Activated T-helper 1 cell treated with anti-CD3 and anti-CD28 coated beads, Interleukin-12 subunit alpha, Interleukin-12 subunit beta, Interleukin-2, Interleukin-4 antibody, amounts not matched to agents 30 ng/mL and 10 ng/mL and 1 ng/mL, durations not matched to agents 14 hours and 24 hours and 36 hours (primary cell): ENCODE results near the gene ANKRD11. TPM values are rescaled to one million over a fixed set of nuclear protein-coding genes. Genes with fewer than 3 reads are reported as not detected.
"Not testable (repeated sequence)": the region's sequence is repeated elsewhere in the genome, so short reads cannot be mapped to it uniquely, and the experiment has no call there.

Experiments
- DNase-seq: peaks from one replicate; pipeline ENCODE4 v3.0.0; 2021; ENCODE audit warnings: low spot score
- H3K27ac Mint-ChIP-seq: one replicate; pipeline ENCODE4 v1.8.0; 2021; ENCODE audit warnings: mild to moderate bottlenecking, mixed read lengths
- H3K27me3 Mint-ChIP-seq: one replicate; pipeline ENCODE4 v1.8.0; 2022; ENCODE audit warnings: mild to moderate bottlenecking, moderate library complexity, mixed read lengths; ENCODE audit not compliant: insufficient read depth
- H3K36me3 Mint-ChIP-seq: one replicate; pipeline ENCODE4 v1.8.0; 2021; ENCODE audit warnings: low read depth, mixed read lengths
- H3K4me1 Mint-ChIP-seq: one replicate; pipeline ENCODE4 v1.8.0; 2021; ENCODE audit warnings: low read depth, mixed read lengths
- H3K4me3 Mint-ChIP-seq: one replicate; pipeline ENCODE4 v1.8.0; 2021; ENCODE audit warnings: mild to moderate bottlenecking, moderate library complexity, mixed read lengths
- H3K9me3 Mint-ChIP-seq: one replicate; pipeline ENCODE4 v1.8.0; 2021; ENCODE audit warnings: mixed read lengths
- intact Hi-C: fragments of 100-400 bp; cut with micrococcal nuclease; formaldehyde crosslinking; loops from one replicate; pipeline ENCODE4 v1.15.1; 2024
- total RNA-seq: library from RNA; stranded (reverse); gene quantifications from 2 replicates; pipeline ENCODE4 v1.2.3, GENCODE V29; 2022

ANKRD11 gene
- total RNA-seq, 1 donor from 2014 or later: 176 TPM

GRCh38 chr16:89329830-89330176, 160.6 kb downstream of the ANKRD11 start:
- H3K9me3 Mint-ChIP-seq, H3K36me3 Mint-ChIP-seq, DNase-seq, H3K27me3 Mint-ChIP-seq: not testable (repeated sequence)
- intact Hi-C loops: loop anchor here (5.0 kb wide), 1 partner anchor 112 kb away; no protein-coding TSS in a partner anchor
- Mint-ChIP-seq H3K4me1 (peaks cover 76% of the 10 kb centered on the region), H3K27ac (peak overlapping the region; percentile 44), H3K4me3 (peak overlapping the region; percentile 42)

DNA sequence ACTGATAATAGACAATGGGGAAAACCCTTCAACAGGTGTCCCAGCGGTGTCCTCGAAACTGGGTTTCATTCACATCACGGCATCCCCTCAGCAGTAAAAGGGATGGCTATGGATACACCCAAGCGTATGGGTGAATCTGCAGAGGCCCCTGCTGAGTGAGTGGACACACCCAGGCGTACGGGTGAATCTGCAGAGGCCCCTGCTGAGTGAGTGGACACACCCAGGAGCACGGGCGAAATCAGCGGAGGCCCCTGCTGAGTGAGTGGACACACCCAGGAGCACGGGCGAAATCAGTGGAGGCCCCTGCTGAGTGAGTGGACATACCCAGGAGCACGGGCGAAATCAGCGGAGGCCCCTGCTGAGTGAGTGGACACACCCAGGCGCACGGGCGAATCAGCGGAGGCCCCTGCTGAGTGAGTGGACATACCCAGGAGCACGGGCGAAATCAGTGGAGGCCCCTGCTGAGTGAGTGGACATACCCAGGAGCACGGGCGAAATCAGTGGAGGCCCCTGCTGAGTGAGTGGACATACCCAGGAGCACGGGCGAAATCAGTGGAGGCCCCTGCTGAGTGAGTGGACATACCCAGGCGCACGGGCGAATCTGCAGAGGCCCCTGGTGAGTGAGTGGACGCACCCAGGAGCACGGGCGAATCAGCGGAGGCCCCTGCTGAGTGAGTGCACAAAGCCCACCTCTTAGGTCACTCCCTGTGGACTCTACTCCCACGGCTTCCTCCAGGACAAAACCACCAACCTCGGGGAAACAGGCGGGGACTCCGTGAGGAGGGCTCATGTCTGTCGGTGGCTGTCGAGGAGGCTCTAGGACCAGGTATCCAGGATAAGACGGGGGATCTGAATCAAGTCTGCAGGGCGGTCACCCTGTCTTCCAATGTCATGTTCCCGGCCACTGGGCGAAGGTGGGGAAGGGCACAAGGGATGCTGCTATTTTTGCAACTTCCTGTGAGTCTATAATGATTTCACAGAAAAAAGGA, 161.7 kb downstream of the ANKRD11 start:
- H3K27ac Mint-ChIP-seq, DNase-seq, intact Hi-C loops, H3K9me3 Mint-ChIP-seq, H3K4me3 Mint-ChIP-seq, H3K27me3 Mint-ChIP-seq: not testable (repeated sequence)
- Mint-ChIP-seq H3K36me3 (peaks cover 14% of the 10 kb centered on the region), H3K4me1 (peaks cover 76% of the 10 kb centered on the region)

DNA sequence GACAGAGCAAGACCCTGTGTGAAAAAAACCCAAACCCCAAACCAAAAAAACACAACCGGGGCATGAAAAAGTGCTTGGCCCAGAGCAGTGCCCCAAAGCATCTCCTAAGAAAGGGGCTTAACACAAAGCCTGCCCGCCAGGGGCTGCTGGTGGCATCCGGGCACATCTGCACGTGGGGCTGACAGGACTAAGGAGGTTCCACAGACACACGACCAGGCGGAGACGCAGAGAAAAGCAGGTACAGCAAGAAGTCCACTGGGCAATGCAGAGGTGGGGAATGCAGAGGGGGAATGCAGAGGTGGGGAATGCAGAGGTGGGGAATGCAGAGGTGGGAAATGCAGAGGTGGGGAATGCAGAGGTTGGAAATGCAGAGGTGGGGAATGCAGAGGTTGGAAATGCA, 163.6 kb downstream of the ANKRD11 start:
- Mint-ChIP-seq H3K4me3 (no peak overlapping the region), H3K9me3 (no peaks in the 10 kb centered on the region)

GRCh38 chr16:89325861-89326471, 164.4 kb downstream of the ANKRD11 start:
- H3K27me3 Mint-ChIP-seq: no peaks in the 10 kb centered on the region
- peaks cover 19% of the 10 kb centered on the region for H3K36me3 Mint-ChIP-seq
- H3K4me1 Mint-ChIP-seq: peaks cover 71% of the 10 kb centered on the region
- no peaks in the 10 kb centered on the region for H3K9me3 Mint-ChIP-seq
- DNase-seq: no peak
- peak overlapping the region; percentile 62 for H3K4me3 Mint-ChIP-seq
- intact Hi-C loops: loop anchor here (2.0 kb wide), 2 partner anchors 35 to 159 kb away; no protein-coding TSS in a partner anchor
- H3K27ac Mint-ChIP-seq: peak overlapping the region; percentile 73

More for the DNA sequence above, 163.6 kb downstream of the ANKRD11 start:
- peaks cover 19% of the 10 kb centered on the region for H3K36me3 Mint-ChIP-seq
- intact Hi-C loops: no loop called here
- H3K27ac Mint-ChIP-seq: peak overlapping the region; percentile 73
- no peaks in the 10 kb centered on the region for H3K27me3 Mint-ChIP-seq
- DNase-seq: no peak
- H3K4me1 Mint-ChIP-seq: peaks cover 75% of the 10 kb centered on the region

DNA sequence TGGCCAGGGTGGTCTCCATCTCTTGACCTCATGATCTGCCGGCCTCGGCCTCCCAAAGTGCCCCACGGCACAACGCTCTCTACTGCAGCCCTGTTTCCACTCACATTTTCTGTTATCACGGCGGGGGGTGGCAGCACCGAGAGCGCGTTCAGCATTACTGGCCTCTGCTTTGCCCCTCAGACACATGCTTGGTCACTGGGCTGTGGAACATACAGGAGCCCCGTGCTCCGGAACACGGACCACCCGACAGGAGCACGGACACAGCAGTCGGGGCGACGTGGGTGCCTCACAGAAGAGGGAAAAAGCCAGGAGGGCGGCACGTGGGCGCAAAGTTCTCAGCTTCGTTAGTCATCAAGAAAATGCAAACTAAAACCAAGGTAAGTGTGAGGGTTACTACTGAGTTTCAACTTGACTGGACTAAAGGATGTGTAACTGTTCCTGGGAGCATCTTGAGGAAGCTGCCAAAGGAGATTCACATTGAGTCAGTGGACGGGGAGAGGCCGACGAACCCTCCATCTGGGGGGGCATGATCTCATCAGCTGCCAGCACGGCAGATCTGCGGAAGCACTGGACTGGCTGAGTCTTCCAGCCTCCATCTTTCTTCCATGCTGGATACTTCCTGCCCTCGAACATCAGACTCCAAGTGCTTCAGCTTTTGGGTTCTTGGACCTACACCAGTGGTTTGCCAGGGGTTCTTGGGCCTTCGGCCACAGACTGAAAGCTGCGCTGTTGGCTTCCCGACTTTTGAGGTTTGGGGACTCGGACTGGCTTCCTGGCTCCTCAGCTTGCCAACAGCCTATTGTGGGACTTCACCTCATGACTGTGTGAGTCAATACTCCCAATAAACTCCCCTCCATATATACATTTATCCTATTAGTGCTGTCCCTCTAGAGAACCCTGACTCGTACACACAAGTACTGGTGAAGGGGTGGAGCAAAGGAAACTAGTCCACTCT, 166.0 kb downstream of the ANKRD11 start:
- H3K36me3 Mint-ChIP-seq: peaks cover 21% of the 10 kb centered on the region
- peaks cover 83% of the 10 kb centered on the region for H3K4me1 Mint-ChIP-seq
- peak overlapping the region; percentile 66 for H3K27ac Mint-ChIP-seq
- H3K4me3 Mint-ChIP-seq: peak overlapping the region; percentile 53
- H3K27me3 Mint-ChIP-seq: no peaks in the 10 kb centered on the region
- no peaks in the 10 kb centered on the region for H3K9me3 Mint-ChIP-seq
- intact Hi-C loops: loop anchor here (1.0 to 5.0 kb wide), 7 partner anchors 8 to 181 kb away; no protein-coding TSS in a partner anchor
- no peak for DNase-seq

DNA sequence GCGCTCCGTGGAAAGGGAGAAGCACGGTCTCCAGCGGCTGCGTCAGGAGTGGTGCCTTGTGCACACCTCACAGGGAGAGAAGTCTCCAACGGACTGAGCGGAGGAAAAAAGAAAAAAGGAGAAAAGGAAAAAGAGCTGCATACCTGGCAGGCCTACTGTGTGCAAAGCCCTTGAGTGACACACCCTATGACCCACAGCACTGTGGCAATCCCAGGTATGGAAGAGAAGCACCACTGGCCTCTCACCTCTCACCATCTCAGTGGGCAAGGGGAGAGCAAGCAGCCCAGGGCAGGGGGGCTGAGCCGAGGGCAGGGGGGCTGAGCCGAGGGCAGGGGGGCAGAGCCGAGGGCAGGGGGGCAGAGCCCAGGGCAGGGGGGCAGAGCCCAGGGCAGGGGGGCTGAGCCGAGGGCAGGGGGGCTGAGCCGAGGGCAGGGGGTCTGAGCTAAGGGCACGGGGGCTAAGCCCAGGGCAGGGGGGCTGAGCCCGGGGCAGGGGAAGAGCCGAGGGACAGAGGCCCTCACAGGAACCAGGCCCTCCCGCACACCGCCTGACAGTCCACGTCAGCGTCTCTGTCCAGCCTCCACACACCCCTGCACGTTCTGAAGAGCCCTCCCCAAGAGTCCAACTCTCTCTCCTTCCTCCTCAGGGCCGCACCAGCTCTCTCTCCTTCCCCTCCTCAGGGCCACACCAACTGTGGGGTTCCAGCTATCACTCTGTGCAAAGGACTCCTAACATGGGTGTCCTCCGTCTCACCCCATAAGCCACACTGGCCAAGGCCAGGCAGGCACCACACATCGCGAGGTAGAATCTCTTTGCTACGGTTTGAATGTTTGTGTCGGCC, 167.0 kb downstream of the ANKRD11 start:
- intact Hi-C loops: loop anchor here (5.0 kb wide), 1 partner anchor 84 kb away; no protein-coding TSS in a partner anchor
- H3K4me3 Mint-ChIP-seq: peak overlapping the region; percentile 74

DNA sequence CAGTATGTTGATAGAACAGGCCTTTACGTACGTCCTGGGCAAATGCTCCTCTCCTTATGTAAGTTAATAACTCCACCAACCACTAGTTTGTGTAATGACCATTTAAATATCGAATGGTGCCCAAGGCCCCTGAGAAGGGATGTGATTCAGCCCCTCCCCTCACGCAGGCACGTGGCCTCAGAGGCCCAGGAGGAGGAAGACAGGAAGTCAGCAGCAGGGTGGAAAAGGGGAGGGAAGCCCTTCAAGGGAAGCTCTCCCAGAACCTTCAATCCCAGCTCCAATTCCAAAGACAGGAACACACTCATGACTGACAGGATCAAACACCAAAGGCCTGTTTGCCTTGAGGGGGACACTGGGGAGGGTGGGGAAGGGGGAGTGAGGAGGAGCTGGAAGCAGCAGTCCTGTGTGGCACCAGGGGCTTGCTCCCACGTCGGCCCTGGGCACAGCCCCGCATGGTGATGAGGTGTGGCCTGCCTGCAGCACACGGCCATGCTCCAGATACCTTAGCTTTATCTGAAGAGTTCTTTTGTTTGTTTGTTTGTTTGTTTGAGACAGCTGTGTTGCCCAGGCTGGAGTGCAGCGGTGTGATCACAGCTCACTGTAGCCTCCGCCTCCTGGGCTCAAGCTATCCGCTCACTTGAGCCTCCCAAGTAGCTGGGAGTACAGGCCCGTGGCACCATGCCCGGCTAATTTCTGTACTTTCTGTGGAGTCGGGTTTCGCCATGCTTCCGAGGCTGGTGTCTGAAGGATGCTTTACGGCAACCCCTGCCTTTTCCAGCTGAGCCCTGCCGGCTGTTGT, 167.8 kb downstream of the ANKRD11 start:
- Mint-ChIP-seq H3K4me1 (peaks cover 88% of the 10 kb centered on the region), H3K27ac (peak overlapping the region; percentile 64), H3K9me3 (no peaks in the 10 kb centered on the region), H3K27me3 (no peaks in the 10 kb centered on the region), H3K4me3 (peak overlapping the region; percentile 74), H3K36me3 (peaks cover 17% of the 10 kb centered on the region)
- DNase-seq: no peak
- intact Hi-C loops: loop anchor here (5.0 kb wide), 1 partner anchor 85 kb away; no protein-coding TSS in a partner anchor

More for the DNA sequence above, 167.0 kb downstream of the ANKRD11 start:
- no peaks in the 10 kb centered on the region for H3K9me3 Mint-ChIP-seq
- H3K36me3 Mint-ChIP-seq: peaks cover 21% of the 10 kb centered on the region
- H3K27me3 Mint-ChIP-seq: no peaks in the 10 kb centered on the region
- peak overlapping the region; percentile 66 for H3K27ac Mint-ChIP-seq
- H3K4me1 Mint-ChIP-seq: peaks cover 86% of the 10 kb centered on the region
- no peak for DNase-seq

- Mint-ChIP-seq H3K36me3 (peaks cover 16% of the 10 kb centered on the region), H3K9me3 (no peaks in the 10 kb centered on the region), H3K27me3 (no peaks in the 10 kb centered on the region), H3K4me3 (no peak overlapping the region), H3K27ac (peak overlapping the region; percentile 12), H3K4me1 (peaks cover 88% of the 10 kb centered on the region)
- intact Hi-C loops: loop anchor here (1.0 to 5.0 kb wide), 2 partner anchors 86 to 184 kb away; no protein-coding TSS in a partner anchor
- DNase-seq: no peak
Observed at GRCh38 chr16:89320782-89321501, 169.4 kb downstream of the ANKRD11 start.

- H3K27me3 Mint-ChIP-seq: no peaks in the 10 kb centered on the region
- peak overlapping the region; percentile 81 for H3K27ac Mint-ChIP-seq
- no peak for DNase-seq
- intact Hi-C loops: loop anchor here (1.0 to 5.0 kb wide), 2 partner anchors 87 to 185 kb away; no protein-coding TSS in a partner anchor
- no peaks in the 10 kb centered on the region for H3K9me3 Mint-ChIP-seq
- peaks cover 13% of the 10 kb centered on the region for H3K36me3 Mint-ChIP-seq
- peaks cover 88% of the 10 kb centered on the region for H3K4me1 Mint-ChIP-seq
- H3K4me3 Mint-ChIP-seq: peak overlapping the region; percentile 65
Observed at GRCh38 chr16:89319886-89320781, 170.2 kb downstream of the ANKRD11 start.

- Mint-ChIP-seq H3K9me3 (no peaks in the 10 kb centered on the region), H3K27ac (peak overlapping the region; percentile 81), H3K4me3 (no peak overlapping the region), H3K4me1 (peaks cover 88% of the 10 kb centered on the region), H3K36me3 (peaks cover 13% of the 10 kb centered on the region), H3K27me3 (no peaks in the 10 kb centered on the region)
- DNase-seq: no peak
- intact Hi-C loops: no loop called here
Observed at GRCh38 chr16:89319631-89319885, 170.8 kb downstream of the ANKRD11 start.
